ENCODE results near the gene KCNQ5.

DNA sequence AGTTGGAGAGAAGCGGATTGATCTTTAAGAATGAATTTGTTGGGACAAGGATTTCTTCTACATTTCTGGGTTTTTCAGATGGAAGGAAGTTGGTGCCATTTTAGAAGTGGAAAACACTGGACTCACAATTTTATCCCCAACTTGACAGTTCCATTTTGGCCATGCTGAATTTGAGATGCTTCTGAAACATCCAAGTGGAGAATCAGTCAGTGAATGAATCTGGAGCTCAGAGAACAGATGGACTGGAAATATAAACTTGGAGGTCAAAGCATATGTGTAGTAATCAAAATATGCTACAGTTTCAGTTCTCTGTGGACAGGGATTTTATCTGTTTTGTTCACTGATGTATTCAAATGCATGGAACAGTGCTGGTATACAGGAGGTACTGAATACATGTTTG lies 89.9 kb downstream of the KCNQ5 start:
- TF ChIP-seq, protein P1, sequence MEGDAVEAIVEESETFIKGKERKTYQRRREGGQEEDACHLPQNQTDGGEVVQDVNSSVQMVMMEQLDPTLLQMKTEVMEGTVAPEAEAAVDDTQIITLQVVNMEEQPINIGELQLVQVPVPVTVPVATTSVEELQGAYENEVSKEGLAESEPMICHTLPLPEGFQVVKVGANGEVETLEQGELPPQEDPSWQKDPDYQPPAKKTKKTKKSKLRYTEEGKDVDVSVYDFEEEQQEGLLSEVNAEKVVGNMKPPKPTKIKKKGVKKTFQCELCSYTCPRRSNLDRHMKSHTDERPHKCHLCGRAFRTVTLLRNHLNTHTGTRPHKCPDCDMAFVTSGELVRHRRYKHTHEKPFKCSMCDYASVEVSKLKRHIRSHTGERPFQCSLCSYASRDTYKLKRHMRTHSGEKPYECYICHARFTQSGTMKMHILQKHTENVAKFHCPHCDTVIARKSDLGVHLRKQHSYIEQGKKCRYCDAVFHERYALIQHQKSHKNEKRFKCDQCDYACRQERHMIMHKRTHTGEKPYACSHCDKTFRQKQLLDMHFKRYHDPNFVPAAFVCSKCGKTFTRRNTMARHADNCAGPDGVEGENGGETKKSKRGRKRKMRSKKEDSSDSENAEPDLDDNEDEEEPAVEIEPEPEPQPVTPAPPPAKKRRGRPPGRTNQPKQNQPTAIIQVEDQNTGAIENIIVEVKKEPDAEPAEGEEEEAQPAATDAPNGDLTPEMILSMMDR (IDR thresholded peaks at IDR 0.05): no peak
- no peak for TF ChIP-seq POLR2A (IDR thresholded peaks at IDR 0.05)

All from thyroid gland (tissue), 4 donors.